A673 (cell line): Measurements from ENCODE around the gene FGF18.

Experiments
- EZH2 ChIP-seq: fragments of 200-600 bp; sonication (generic); IDR thresholded peaks from 2 replicates; pipeline ENCODE4 v1.6.1; 2017; ENCODE audit warnings: borderline replicate concordance, low read depth, mild to moderate bottlenecking, mixed read lengths, antibody characterized with exemption, low read length; ENCODE audit not compliant: poor library complexity, severe bottlenecking
- TF ChIP-seq, protein P1 (sequence below): fragments of 300-800, 200-600 bp; sonication (generic); conservative IDR thresholded peaks from 2 replicates; pipeline ENCODE4 v1.5.1; 2017; ENCODE audit warnings: low read depth, mild to moderate bottlenecking, antibody characterized with exemption, low read length, moderate library complexity, mixed read lengths

DNA sequence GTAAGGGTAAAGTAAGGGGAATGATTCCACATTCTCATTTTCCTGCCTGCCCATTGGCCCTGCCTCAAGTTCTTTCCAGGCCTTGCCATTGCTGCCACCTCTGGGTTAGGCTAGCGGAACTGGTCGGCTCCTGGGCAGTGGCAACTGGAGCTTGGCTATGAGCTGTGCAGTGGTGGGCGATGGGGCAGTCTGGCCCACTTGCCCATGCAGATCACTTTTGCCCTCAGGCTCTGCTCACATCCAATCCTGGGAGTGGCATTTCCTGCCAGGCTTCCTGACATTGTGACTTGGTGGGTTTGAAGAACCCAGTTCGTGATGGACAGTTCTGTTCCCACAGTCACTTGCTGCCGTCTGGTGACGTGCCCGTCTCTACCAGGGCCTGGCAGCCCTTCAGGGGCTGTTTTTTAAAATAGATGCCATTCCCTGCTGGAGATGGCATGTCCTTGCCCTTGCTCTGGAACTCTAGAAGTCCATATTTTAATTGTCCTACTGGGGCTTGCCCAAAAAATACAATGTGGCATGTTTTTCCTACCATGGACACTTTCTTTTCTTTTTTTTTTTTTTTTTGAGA is 86.1 kb downstream of the FGF18 start:
- TF ChIP-seq EZH2 = no peak
- TF ChIP-seq, protein P1, sequence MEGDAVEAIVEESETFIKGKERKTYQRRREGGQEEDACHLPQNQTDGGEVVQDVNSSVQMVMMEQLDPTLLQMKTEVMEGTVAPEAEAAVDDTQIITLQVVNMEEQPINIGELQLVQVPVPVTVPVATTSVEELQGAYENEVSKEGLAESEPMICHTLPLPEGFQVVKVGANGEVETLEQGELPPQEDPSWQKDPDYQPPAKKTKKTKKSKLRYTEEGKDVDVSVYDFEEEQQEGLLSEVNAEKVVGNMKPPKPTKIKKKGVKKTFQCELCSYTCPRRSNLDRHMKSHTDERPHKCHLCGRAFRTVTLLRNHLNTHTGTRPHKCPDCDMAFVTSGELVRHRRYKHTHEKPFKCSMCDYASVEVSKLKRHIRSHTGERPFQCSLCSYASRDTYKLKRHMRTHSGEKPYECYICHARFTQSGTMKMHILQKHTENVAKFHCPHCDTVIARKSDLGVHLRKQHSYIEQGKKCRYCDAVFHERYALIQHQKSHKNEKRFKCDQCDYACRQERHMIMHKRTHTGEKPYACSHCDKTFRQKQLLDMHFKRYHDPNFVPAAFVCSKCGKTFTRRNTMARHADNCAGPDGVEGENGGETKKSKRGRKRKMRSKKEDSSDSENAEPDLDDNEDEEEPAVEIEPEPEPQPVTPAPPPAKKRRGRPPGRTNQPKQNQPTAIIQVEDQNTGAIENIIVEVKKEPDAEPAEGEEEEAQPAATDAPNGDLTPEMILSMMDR = no peak
